Heart right ventricle (tissue), 16 donors: ENCODE data around the gene ANKRD17. TPM values are rescaled to one million over a fixed set of nuclear protein-coding genes. Genes with fewer than 3 reads are reported as not detected.
A peak's percentile ranks its signal among the peaks of the same experiment; 100 is the strongest.

ENCODE experiments used
- ATAC-seq, 8 donors: fragments of 200-7000 bp; cut with Tn5 transposase; one replicate each; pipeline ENCODE4 v1.9.1; 2020; ENCODE audit warnings: mild to moderate bottlenecking in 8 of 8, moderate library complexity in 8 of 8, moderate number of reproducible peaks in 1 of 8
- DNase-seq, 2 donors: peaks; one replicate each; pipeline ENCODE4 v3.0.0-alpha.2; 2020
- H3K27ac ChIP-seq, 10 donors: fragments of 200-600 bp; sonication (generic) in 2 of 10; one replicate each; pipeline versions ENCODE4 v1.5.0 to v1.8.0; 2020 to 2022; ENCODE audit warnings: mild to moderate bottlenecking in 3 of 10
- H3K27me3 ChIP-seq, 7 donors: fragments of 200-600 bp; one replicate each; pipeline ENCODE4 v1.8.0; 2021 to 2022; ENCODE audit warnings: mild to moderate bottlenecking in 2 of 7
- H3K36me3 ChIP-seq, 9 donors: fragments of 200-600 bp; sonication (generic) in 1 of 9; one replicate each; pipeline versions ENCODE4 v1.5.0 to v1.8.0; 2020 to 2022; ENCODE audit warnings: mild to moderate bottlenecking in 2 of 9
- H3K4me1 ChIP-seq, 9 donors: fragments of 200-600 bp; sonication (generic) in 1 of 9; one replicate each; pipeline versions ENCODE4 v1.5.0 to v1.8.0; 2020 to 2022; ENCODE audit warnings: mild to moderate bottlenecking in 4 of 9
- H3K4me3 ChIP-seq, 10 donors: fragments of 200-600 bp; sonication (generic) in 2 of 10; one replicate each; pipeline versions ENCODE4 v1.5.0 to v1.8.0; 2020 to 2022; ENCODE audit warnings: mild to moderate bottlenecking in 7 of 10, moderate library complexity in 2 of 10
- H3K9me3 ChIP-seq, 11 donors: fragments of 200-600 bp in 10 of 11; sonication (generic) in 2 of 11; one replicate each; pipeline versions ENCODE4 v1.5.0 to v1.8.0; 2013 to 2022; ENCODE audit warnings: mild to moderate bottlenecking in 2 of 11, control low read depth in 1 of 11, moderate library complexity in 1 of 11
- CTCF ChIP-seq, 9 donors: fragments of 200-600 bp; sonication (generic) in 2 of 9; IDR thresholded peaks; one replicate each; pipeline versions ENCODE4 v1.5.0 to v1.8.0; 2021 to 2022; ENCODE audit warnings: antibody characterized with exemption in 9 of 9, mild to moderate bottlenecking in 5 of 9, moderate library complexity in 1 of 9
- WGBS, 2 donors: extraction: QIAGEN DNeasy Blood & Tissue Kit; methylation state at CpG; one replicate each; pipeline ENCODE4 v1.1.7; 2013; ENCODE audit warnings: inconsistent platforms in 1 of 2; 5-methylcytosine and 5-hydroxymethylcytosine counted together
- intact Hi-C, 10 donors: fragments of 100-400 bp; cut with DNase I; formaldehyde crosslinking; loops; one replicate each; pipeline versions ENCODE4 v1.11.1 to v1.14.2; 2022
- polyA plus RNA-seq, 2 donors: library from polyadenylated mRNA; stranded (reverse); fragments of 200-250 nt; gene quantifications; one replicate each; pipeline ENCODE4 v1.2.3, GENCODE V29; 2013
- total RNA-seq, 10 donors: library from RNA; stranded (reverse); fragmentation: NEBNext Ultra II Directional in 3 of 10; extraction: Animal tissue kit (Norgen Biotek cat#: 25700) in 3 of 10; gene quantifications; one replicate each; pipeline versions ENCODE4 v1.2.1 to v1.2.4, GENCODE V29; 2021 to 2023
- donor health status: Arrhythmogenic right ventricular cardiomyopathy.
- donor health status: ischemic (EF 13 %, LVEDD 7.1; RV severe dilation, severe dysfunction).
- donor health status: healthy with polysubstance abuse.
- donor health status: DM: no; HTN: yes; CAD: no.
- donor health status: DM: no; HTN: no; CAD: no.
- donor health status: ischemic (EF 25% LVEDD 6.9; RV normal size, moderate dysfunction).
- donor health status: ischemic (EF 25% LVEDD 5.7; RV mildly dilated, moderate dysfunction).
- donor health status: healthy.
- donor health status: DM: yes; HTN: yes; CAD: no.
- donor health status: Ischemic cardiomyopathy.
- donor health status: ischemic (EF 35%, LVEDD 5.7; RV mildly dilated, moderate dysfunction).
- donor health status: nonischemic (EF 11% LVEDD 7.7; RV severe dilation, severe dysfunction).
- donor health status: DM: yes; HTN: yes; CAD: no.
- donor health status: PGD.
- donor health status: ischemic (EF 29% LVEDD 5.4; RV normal size, mild dysfunction).
- donor health status: nonischemic (EF 23%, LVEDD 6.1; RV moderate dilation, normal function).

Gene ANKRD17
- total and polyA plus RNA-seq, 12 donors: 13.5 to 71.7 (median 60.4) TPM

GRCh38 chr4:73092868-73093267, 165.7 kb downstream of the ANKRD17 start:
- H3K36me3 ChIP-seq: peaks cover 0 to 93% (median 50%) of the 10 kb centered on the region in 9 donors
- ATAC-seq: peak in 1 of 8 donors; percentile 28
- no peak for TF ChIP-seq CTCF (IDR thresholded peaks at IDR 0.05)
- no peak for DNase-seq
- H3K4me3 ChIP-seq: no peak overlapping the region
- H3K4me1 ChIP-seq: peaks cover 0 to 18% (median 3%) of the 10 kb centered on the region in 9 donors
- WGBS, 2 donors: 53 to 71% methylated on average over 1 of the region's 1 CpG
- peak overlapping the region in 1 of 10 donors; percentile 24 for H3K27ac ChIP-seq
- no peaks in the 10 kb centered on the region for H3K27me3 ChIP-seq
- no peaks in the 10 kb centered on the region for H3K9me3 ChIP-seq
- intact Hi-C loops: loop anchor here in 3 of 10 donors (10.0 kb wide), 2 partner anchors 52 to 162 kb away; partner anchors contain the start of gene ANKRD17 (in 1 of the 3)

DNA sequence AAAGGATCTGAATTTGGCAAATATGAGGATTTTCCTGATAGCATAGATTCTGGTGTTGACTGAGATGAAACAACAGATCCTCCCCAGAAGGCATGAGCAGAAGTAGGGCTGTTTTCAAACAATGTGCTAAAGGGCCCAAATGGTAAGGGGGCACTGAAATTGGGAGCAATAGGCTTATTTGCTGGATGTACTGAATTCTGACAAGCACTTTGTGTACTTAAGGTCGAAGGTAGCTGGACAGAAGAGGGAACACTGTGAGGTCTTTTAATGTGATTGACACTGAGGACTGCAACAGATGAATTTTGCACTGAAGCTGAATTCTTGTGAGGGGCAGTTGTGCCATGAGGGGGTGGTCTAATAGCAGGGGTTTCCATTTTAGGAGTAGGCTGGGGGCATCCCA, 167.9 kb downstream of the ANKRD17 start:
- H3K4me1 ChIP-seq: peaks cover 0 to 28% (median 6%) of the 10 kb centered on the region in 9 donors
- 96% methylated on average over 1 of the region's 1 CpG for WGBS, 2 donors
- peaks cover 0 to 81% (median 38%) of the 10 kb centered on the region in 9 donors for H3K36me3 ChIP-seq
- DNase-seq (no peak), ATAC-seq (no peak)
- no peak overlapping the region for H3K4me3 ChIP-seq
- no peak for TF ChIP-seq CTCF (IDR thresholded peaks at IDR 0.05)
- no peaks in the 10 kb centered on the region for H3K9me3 ChIP-seq
- no peaks in the 10 kb centered on the region for H3K27me3 ChIP-seq
- no peak overlapping the region for H3K27ac ChIP-seq
- intact Hi-C loops: loop anchor here in 3 of 10 donors (10.0 kb wide), 2 partner anchors 54 to 164 kb away; partner anchors contain the start of gene ANKRD17 (in 1 of the 3)

DNA sequence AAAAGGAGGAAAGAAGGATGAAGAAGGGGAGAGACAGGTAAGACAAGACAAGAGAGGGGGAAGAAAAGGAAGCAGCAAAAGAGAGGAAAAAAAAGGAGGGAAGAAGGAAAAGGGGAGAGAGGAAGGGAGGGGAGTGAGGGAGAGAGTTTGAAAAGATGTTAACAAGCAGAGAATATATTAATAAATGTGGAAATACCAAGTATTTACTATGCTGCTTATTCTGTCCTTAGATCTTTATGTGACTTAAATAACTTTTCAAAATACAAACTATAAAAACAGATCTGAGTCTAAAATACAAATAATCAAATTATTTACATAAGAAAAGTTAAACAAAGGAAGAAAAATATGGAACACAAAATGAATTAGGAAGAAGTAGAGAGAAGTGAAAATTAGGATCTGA, 170.7 kb downstream of the ANKRD17 start:
- H3K36me3 ChIP-seq: peaks cover 0 to 81% (median 25%) of the 10 kb centered on the region in 9 donors
- intact Hi-C loops: no loop called here
- no peak for DNase-seq
- TF ChIP-seq CTCF (IDR thresholded peaks at IDR 0.05): no peak
- no peak overlapping the region for H3K4me3 ChIP-seq
- no peaks in the 10 kb centered on the region for H3K9me3 ChIP-seq
- H3K4me1 ChIP-seq: peaks cover 0 to 28% (median 6%) of the 10 kb centered on the region in 9 donors
- H3K27me3 ChIP-seq: no peaks in the 10 kb centered on the region
- no peak for ATAC-seq
- H3K27ac ChIP-seq: peak overlapping the region in 1 of 10 donors; percentile 27

- peak overlapping the region in 1 of 10 donors; percentile 51 for H3K27ac ChIP-seq
Observed at GRCh38 chr4:73086095-73086868, 172.3 kb downstream of the ANKRD17 start.

More at GRCh38 chr4:73086095-73086868, 172.3 kb downstream of the ANKRD17 start:
- no peak for DNase-seq
- TF ChIP-seq CTCF (IDR thresholded peaks at IDR 0.05): no peak
- no peaks in the 10 kb centered on the region for H3K27me3 ChIP-seq
- 57 to 71% methylated on average over 6 of the region's 6 CpGs for WGBS, 2 donors
- H3K4me1 ChIP-seq: peaks cover 0 to 24% (median 6%) of the 10 kb centered on the region in 9 donors
- no peaks in the 10 kb centered on the region for H3K9me3 ChIP-seq
- intact Hi-C loops: no loop called here
- H3K36me3 ChIP-seq: peaks cover 0 to 81% (median 15%) of the 10 kb centered on the region in 9 donors
- peak overlapping the region in 3 of 10 donors; percentile 0 to 12 (median 1) for H3K4me3 ChIP-seq
- no peak for ATAC-seq
